GM23338 (cell line): ENCODE measurements around the gene ALDH3A2.

Experiments
- CTCF ChIP-seq, 2 experiments: fragments of 200-600 bp in 1 of 2; sonication (generic) in 1 of 2; conservative IDR thresholded peaks; 2 replicates each; pipeline versions ENCODE4 v1.5.1 to v1.6.1; 2016 to 2017; ENCODE audit warnings: antibody characterized with exemption in 2 of 2, low read depth in 2 of 2, mild to moderate bottlenecking in 2 of 2, moderate library complexity in 1 of 2
- POLR2AphosphoS5 ChIP-seq: IDR thresholded peaks from 2 replicates; pipeline ENCODE4 v1.6.1; 2016; ENCODE audit warnings: antibody characterized with exemption, low read depth

- no peak for TF ChIP-seq POLR2AphosphoS5
- no peak for TF ChIP-seq CTCF (conservative IDR thresholded peaks at IDR 0.05; ENCODE audit: low read depth in 2 of 2)
Measured at GRCh38 chr17:19619705-19620325, 28.7 kb upstream of the ALDH3A2 start.
